HG03103 (cell line): ENCODE results near the gene EI24.

ENCODE experiments used
- ATAC-seq: cut with Tn5 transposase; IDR thresholded peaks from one replicate; pipeline ENCODE4 v1.9.1; 2021; ENCODE audit warnings: low read depth; ENCODE audit not compliant: unreplicated experiment

The EI24 gene

DNA sequence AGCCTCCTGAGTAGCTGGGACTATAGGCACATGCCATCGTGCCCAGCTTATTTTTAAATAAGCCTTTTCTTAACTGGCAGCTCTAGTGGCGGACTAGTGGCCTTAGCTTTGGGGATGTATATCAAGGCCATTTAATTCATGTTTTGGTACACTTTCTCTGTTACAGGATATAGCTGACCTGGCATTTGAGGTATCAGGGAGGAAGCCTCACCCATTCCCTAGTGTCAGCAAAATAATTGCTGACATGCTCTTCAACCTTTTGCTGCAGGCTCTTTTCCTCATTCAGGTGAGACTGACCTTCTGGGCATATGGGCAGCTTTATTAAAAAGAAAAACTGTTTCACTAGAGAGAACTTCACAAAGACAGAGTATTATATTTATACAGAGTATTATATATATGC lies 9.5 kb downstream of the EI24 start:
- ATAC-seq: no peak

DNA sequence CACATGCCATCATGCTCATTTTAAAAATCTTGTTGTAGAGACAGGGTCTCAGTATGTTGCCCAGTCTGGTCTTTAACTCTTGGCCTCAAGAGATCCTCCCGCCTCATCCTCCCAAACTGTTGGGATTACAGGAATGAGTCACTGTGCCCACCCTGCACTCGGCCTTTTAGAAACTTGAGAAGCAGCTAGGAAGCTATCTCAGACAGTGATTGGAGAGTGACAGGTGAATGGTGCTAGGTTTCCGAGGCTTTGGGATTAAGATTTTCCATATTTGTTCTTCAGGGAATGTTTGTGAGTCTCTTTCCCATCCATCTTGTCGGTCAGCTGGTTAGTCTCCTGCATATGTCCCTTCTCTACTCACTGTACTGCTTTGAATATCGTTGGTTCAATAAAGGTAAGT lies 10.5 kb downstream of the EI24 start:
- ATAC-seq: no peak

DNA sequence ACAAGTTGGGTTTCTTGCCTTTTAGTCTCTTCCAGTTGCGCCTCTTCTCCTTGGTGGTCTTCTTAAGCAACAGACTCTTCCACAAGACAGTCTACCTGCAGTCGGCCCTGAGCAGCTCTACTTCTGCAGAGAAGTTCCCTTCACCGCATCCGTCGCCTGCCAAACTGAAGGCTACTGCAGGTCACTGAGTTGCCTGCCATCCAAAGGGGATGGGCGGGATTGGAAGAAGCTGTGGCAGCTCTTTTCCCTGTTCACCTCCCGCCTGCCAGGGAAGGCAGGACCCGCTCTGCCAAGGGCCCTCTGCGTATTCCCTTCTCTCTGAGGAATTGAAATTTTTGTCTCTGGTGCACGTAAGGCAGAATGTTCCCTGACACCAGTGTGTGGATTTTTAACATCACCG lies 14.2 kb downstream of the EI24 start:
- ATAC-seq: no peak

DNA sequence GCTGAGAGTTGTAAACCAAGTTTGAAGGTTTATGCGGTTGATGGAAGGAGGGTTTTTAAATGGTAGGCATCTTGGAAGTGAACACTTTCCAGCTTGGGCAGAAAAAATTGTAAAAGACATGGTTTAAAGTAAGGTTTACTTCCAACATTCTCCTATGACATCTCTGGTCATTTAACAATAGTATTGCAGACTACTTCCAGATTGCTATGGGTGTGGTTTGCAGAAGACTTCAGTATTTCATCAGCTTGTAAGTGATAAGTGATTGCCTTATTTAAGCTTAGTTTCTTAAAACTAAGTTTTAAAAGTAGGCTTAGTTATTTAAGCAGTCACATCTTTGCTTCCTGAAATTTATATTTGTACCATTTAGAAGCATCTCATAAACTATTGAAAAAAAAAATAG lies 16.2 kb downstream of the EI24 start:
- ATAC-seq: no peak

DNA sequence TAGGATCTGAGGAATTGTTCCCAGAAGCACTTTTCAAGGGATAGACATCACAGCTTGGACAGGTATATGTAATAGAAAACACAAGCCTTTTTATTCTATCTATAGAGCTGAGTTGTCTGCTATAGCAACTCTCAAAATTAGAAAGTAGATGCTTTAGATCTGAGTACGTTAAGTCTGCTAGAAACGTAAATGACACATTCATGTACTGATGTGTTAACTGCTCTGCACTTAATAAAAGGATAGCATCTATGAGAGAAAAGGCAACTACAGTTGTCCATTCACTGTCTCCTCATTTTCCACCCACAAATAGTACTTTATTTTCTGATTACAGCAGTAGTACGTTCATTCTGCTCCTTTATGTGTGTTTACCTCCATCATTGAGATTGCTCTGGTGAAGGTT lies 17.3 kb downstream of the EI24 start:
- no peak for ATAC-seq

DNA sequence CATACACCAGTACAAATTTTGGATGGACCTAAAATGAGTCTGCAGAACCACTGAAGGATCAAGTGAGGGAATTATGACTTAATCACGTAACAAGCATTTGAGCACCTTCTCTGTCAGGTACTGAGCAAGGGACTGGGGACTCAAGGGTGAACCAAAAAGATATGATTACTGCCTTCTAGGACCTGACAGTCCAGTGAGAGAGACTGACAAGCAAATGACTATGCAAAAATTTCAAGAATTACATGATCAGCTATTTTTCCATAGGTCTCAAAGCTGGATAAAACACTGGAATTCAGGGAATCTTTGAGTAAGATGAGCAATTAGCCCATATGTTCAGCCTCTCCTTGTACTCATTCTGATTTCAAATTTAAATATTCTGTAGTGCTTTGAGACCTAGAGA lies 18.2 kb downstream of the EI24 start:
- ATAC-seq: no peak

DNA sequence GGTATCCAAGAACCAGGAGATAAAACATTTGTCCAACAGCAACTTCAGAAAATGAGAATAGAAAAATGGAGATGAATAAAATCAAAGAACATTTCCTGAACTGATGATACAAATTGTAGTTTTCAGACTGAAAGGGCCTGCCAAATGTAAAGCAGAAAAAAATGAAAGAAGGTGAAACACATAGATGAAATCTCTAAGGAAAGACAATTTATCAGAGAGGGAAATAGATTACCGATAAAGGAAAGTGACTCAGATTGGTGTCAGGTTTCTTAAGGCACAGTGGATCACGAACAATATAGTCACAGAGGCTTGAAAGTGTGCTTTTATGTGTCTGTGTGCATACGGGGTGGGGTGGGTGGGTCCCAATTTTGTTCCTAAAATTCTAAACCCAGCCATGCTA lies 19.2 kb downstream of the EI24 start:
- ATAC-seq: no peak

DNA sequence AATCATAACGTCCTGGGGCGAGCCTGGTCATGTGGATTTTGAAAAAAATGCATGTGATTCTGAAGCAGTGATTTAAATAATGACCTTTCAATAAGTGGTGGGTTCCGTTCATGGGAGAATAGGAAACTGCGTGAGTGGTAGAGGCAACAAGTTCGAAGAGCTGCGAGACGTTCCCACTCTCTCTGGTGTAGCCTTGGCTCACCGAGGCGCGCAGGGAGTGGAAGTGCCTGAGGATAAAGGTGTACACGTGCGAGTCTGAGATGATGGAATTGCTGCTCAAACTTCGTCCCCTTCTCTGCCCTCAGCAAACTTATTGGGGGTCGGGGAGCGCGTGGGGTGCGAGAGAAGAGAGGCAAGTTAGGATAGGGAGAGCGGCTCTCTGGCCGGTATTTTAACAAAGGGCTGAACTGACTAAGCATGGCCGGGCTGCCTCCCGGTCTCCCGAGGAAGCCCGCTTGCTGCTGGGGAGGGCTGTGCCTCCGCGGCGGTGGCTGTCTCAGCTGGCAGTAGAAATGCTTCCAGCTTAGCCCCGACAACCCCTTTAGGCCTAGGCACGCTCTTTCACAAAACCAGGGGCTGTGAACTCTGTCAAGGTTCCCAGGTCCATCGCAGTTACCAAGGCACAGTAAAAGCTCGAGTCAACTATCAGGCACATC lies 22.5 kb downstream of the EI24 start:
- ATAC-seq: peak; percentile 9

DNA sequence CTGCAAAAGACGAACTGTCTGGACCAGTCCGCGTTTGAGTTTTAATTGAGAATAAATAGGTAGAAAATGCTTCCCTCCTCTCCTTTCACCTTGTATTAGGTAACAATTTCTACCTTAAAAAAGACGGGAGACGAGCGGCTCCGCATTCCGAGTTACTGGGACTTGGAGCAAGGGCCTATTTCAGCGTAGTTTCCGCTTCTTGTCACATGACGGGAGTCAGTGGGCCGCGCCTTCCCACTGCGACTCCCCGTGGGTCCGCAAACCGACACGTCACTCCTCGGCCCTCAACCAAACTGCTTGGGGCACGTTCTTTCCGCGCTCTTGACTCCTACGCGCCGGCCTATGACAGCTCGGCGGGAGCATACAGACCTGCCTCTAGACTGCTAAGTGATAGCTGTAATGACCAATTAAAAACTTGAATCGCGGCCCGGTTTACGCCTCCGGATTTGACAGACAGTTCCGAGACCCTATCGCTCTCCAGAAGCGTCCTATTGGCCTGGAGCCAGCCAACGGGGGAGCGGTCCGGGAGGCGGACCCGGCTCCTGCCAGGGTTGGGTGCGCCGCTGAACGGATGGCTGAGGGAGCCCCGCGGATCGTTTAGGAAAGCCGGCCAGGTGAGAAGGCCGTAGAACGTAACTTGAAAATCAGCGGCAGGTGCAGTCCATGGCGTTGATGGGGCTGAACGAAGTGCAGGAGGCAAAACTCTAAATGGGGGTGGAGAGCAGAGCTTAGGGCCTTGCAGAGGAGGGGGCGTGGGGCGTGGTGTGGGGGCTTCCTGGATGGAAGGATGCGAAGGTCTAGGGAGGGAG lies 23.2 kb downstream of the EI24 start, which contains the start of gene STT3A:
TSS of gene STT3A (plus strand) at position 548 of the 809 bp plus-strand sequence. CDS start 3,064 bp downstream, outside the sequence.
- ATAC-seq: peak; percentile 95

DNA sequence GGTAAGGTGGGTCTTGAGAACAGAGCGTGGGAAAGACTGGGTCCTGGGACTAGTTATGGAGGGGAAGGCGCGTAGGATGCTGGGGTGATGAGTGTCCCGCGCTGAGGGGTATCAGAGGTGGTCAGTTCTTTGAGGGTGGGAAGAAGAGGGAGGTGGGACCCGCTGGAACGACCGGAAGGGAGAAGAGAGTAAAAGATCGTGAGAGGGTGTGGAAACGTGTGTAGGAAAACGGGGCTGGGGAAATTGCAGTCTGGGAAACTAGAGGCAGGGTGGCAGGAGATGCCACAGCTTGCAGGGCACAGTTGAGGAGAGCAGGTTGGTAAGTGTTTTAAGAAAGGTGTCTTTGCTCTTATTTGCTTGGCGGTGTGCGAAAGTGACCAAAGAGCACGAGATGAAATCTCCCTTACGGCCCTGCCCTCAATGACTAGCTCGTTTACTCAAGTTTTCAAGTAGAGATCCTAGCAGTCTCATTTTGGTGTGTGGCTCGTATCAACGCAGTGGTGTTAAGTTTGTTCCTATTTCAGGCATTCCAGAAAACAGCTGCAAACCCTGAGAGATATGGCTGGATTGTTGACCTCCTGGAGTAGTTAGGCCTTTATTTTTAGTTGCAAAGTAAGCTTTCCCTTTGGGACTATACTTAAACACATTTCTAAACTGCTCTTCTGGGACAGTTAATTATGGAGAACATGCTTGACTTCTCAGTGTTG lies 24.0 kb downstream of the EI24 start:
- ATAC-seq: no peak

DNA sequence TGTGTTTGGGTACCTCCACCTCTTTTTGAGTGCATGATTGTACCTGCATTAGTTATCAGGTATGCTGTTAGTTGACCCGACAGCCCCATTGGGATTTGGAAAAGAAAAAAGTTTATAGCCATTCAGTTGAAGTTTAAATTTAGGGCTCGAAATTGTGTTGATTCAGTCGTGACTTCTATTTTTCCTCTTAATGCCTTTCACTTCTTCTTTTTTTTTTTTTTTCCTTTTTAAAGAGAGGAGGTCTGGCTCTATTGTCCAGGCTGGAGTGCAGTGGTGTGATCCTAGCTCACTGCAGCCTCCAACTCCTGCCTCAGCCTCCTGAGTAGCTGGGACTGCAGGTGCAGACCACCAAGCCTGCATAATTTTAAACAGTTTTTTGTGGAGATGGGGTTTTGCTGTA lies 25.7 kb downstream of the EI24 start:
- no peak for ATAC-seq

DNA sequence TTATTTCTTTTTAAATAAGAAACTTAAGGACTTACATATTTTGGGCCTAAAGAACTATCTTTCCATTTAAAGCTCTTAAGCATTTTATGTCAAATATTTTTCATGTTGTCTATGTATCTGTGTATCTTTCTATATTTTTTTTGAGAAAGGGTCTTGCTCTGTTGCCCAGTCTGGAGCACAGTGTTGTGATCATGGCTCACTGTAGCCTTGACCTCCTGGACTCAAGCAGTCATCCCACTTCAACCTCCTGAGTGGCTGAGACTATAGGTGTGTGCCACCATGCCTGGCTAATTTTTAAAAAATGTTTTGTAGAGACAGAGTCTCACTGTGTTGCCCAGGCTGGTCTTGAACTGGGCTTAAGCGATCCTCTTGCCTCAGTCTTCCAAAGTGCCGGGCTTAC lies 31.4 kb downstream of the EI24 start:
- no peak for ATAC-seq

DNA sequence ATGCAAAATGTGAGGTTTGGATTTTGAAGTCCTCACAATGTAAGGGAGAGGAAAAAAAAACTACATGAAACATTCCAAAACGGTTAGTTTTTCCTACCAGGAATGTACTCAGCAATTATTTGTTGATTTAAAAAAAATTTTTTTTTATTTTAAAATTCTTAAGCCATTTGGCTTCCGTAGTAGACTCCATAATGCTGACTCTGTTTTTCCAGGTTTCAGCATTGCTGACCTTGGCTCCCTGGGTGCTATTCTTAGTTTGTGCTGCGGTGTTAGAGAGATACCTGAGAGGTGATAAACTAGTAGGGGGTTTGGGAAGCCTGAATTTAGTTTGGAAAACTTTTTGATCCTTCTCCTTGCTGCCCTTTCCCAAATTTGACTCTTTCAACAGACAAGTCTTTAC lies 33.9 kb downstream of the EI24 start:
- no peak for ATAC-seq

DNA sequence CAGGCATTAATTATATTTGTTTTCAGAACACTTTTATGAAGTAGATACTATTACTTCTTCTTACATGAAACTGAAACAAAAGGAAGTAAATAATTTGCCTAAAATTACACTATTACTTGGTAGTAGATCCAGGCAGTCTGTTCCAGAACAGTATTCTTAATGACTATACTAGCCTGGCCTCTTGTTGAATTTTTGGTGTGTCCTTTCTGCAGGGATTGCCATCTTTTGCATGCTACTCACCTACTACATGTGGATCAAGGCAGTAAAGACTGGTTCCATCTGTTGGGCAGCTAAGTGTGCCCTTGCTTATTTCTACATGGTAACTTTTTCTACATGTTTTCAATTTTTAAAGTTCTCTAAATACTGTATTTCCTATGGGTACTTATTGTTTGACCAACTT lies 36.1 kb downstream of the EI24 start:
- ATAC-seq: no peak

DNA sequence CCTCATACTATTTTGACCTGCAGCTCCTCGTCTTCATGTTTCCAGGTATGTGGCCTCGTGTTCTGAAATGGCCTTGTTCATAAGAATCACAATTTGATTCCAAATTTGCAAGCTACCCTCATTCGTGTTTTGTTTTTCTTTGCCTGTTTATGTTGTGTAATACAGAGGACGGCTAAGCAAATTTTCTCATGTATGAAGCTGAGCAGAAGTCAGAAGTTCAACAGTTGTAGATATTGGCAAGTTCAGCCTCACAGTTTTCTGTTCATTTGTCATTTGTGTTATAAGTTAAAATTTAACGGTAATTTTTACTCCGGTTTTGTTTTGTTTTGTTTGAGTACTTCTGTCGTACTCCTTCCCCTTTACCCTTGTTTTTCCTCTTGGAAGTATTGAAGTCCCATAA lies 40.3 kb downstream of the EI24 start:
- ATAC-seq: no peak

DNA sequence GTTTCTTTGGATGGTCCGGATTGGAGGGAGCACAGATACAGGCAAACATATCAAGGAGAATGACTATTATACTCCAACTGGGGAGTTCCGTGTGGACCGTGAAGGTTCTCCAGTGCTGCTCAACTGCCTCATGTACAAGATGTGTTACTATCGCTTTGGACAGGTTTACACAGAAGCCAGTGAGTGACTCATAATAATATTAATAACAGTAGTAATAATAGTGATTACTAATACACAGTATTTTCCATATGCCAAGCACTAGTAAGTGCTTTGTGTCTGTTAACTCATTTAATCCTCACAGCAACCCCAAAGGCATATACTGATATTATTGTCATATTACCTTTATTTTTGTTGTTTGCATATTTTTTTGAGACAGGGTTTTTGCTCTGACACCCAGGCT lies 49.1 kb downstream of the EI24 start:
- no peak for ATAC-seq

DNA sequence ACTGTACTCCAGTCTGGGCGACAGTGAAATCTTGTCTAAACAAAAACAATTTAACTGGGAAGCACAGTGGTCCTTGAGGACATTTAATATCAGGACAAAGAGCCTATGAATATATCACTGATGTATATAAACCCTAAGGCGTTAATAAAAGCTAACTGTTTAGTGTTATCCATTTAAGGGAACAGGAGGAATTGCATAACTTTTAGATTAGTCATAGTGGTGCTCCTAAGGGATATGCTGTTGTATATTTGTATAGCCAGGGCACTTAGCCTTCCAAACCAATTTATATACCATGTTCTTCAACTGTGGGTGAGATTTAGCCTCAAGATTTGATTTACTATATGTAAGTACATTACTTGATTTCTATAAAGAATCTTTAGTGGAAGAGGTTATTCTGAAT lies 52.7 kb downstream of the EI24 start:
- no peak for ATAC-seq

DNA sequence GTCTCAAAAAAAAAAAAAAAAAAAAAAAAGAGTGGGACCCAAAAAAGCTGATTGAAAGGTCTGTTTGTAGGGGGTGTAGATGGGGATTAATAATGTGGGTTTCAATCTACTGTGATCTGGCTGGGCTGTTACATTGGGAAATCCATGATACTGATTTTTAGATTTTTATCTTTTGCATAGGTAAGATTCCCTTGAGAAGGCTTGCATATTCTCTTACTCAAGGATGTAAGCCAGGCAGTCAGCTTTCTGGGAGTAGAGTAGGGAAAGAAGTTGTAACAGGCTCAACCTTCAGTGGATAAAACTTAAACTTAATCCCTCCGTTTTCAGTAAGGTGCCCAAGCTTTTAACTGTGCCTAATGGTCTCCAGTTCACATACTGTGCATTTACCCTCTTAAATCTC lies 53.8 kb downstream of the EI24 start:
- ATAC-seq: no peak

DNA sequence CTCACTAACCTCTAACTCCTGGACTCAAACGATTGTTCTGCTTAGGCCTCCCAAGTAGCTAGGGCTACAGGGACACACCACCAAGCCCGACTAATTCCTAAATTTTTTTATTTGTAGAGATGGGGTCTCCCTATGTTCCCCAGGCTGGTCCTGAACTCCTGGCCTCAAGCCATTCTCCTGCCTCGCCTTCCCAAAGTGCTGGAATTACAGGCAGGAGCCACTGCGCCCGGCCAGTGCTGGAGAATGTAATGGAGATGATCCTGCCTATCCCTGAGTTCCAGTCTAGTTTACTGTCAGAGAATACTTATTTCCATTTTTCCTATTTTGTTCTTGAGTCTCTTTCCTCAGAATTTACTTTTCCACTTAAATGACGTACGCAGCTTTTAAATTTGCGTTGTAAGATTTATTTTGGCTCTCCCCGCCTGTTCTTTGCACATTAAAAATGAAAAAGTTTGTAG lies 55.5 kb downstream of the EI24 start, which contains the start of gene CHEK1:
TSS of gene CHEK1 (plus strand) at position 408 of the 458 bp plus-strand sequence. CDS start 1,606 bp downstream, outside the sequence.
- no peak for ATAC-seq

DNA sequence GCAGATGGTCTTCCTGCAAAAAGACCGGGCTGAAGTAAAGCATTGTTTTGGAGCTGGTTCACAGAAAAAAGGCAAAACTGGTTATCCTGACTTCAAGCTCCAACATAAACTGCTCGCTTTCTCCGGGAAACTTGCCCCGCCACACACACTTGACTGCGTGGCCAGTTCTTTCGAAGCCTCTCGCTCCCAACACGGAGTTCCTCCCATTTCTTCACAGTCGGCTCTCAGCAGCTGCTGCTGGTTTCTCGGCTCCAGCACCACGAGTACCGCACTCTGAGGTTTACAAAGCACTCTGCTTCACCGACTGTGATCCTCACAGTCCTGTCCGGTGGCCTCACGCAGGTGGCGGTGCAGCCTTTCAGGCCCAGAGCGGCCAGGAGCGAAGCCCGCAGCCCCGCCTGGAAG lies 56.0 kb downstream of the EI24 start:
- ATAC-seq: no peak

DNA sequence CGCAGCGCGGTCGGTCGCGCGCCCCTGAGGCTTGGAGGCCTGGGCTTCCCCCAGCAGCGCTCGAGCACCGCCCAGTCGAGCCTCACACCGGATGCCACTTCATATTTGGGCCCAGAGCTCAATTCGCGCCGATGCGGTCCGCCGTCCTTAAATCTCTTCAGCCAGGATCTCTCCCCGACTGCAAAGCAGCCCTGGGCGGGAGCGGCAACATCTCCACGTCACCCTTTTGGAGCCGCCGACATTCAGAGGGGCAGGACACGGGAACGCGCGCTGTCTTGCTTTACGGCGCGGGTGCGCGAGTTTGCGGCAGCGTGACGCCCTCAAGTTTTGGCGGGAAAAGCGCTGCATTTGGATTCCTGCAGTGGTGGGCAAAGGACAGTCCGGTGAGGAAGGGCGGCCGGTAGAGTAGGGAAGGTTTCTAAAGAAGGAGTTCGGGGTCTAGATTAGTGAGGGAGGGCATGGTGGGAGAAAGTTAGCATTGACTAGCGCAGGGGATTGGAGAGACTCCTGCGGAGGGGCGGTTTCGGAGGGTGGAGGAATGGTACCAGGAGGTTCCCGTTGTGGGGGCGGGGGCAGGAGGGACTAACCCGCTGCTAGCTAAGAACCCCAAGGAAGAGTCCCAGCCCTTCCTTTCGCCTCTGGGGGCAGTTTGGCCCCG lies 56.5 kb downstream of the EI24 start:
- peak; percentile 89 for ATAC-seq
